Activated CD4-positive, alpha-beta memory T cell treated with anti-CD3 and anti-CD28 coated beads for 36 hours (primary cell): ENCODE measurements around the gene ARHGAP20. TPM values are rescaled to one million over a fixed set of nuclear protein-coding genes. Genes with fewer than 3 reads are reported as not detected.

ENCODE experiments used
- CTCF ChIA-PET: fragments of 350-600 bp; sonication (Branson Sonifier 250); formaldehyde crosslinking; loops from one replicate; lab custom pipeline; 2021; ENCODE audit warnings: antibody characterized with exemption, inconsistent platforms; lab: Charles Lee
- POLR2A ChIA-PET: fragments of 350-600 bp; sonication (Branson Sonifier 250); formaldehyde crosslinking; loops from one replicate; lab custom pipeline; 2021; ENCODE audit warnings: antibody characterized with exemption; lab: Charles Lee
- DNase-seq: peaks from one replicate; pipeline ENCODE4 v3.0.0-alpha.2; 2020
- H3K27ac Mint-ChIP-seq: one replicate; pipeline ENCODE4 v1.8.0; 2021; ENCODE audit warnings: mixed read lengths
- H3K27me3 Mint-ChIP-seq: one replicate; pipeline ENCODE4 v1.8.0; 2021; ENCODE audit warnings: mixed read lengths
- H3K36me3 Mint-ChIP-seq: one replicate; pipeline ENCODE4 v1.8.0; 2021; ENCODE audit warnings: mixed read lengths
- H3K4me1 Mint-ChIP-seq: one replicate; pipeline ENCODE4 v1.8.0; 2021; ENCODE audit warnings: low read depth, mixed read lengths
- H3K4me3 Mint-ChIP-seq: one replicate; pipeline ENCODE4 v1.8.0; 2021; ENCODE audit warnings: mild to moderate bottlenecking, mixed read lengths
- H3K9me3 Mint-ChIP-seq: one replicate; pipeline ENCODE4 v1.8.0; 2021; ENCODE audit warnings: mixed read lengths
- intact Hi-C: fragments of 100-400 bp; cut with micrococcal nuclease; formaldehyde crosslinking; loops from one replicate; pipeline ENCODE4 v1.15.1; 2023
- total RNA-seq, 2 experiments: library from RNA; stranded (reverse); gene quantifications; one replicate each; pipeline ENCODE4 v1.2.3, GENCODE V29; 2021

Gene ARHGAP20
- under 1 TPM in 1 of 2 experiments, not detected in 1; 0.05 TPM for total RNA-seq

- intact Hi-C loops, result loop anchor here (1.0 to 10.0 kb wide), 3 partner anchors 190 to 519 kb away; no protein-coding TSS in a partner anchor
- H3K27ac Mint-ChIP-seq, result no peak within 1 kb of the TSS
- H3K4me1 Mint-ChIP-seq, result peaks cover 12% of the 10 kb centered on the region
- ChIA-PET CTCF (no interaction called here), POLR2A (no interaction called here)
- H3K4me3 Mint-ChIP-seq, result peak within 1 kb of the TSS; percentile 47
- no peaks in the 10 kb centered on the region for H3K9me3 Mint-ChIP-seq
- peaks cover 48% of the 10 kb centered on the region for H3K27me3 Mint-ChIP-seq
- no peaks in the 10 kb centered on the region for H3K36me3 Mint-ChIP-seq
- peak; percentile 61 for DNase-seq
Measured at GRCh38 chr11:110711776-110712658, at the start of gene ARHGAP20. TSS of gene ARHGAP20 (minus strand) at chr11:110712437. CDS start at chr11:110712231, 206 bp downstream.

GRCh38 chr11:110761991-110762390, 49.8 kb upstream of the ARHGAP20 start:
- no peak overlapping the region for H3K4me3 Mint-ChIP-seq
- no peak for DNase-seq
- H3K4me1 Mint-ChIP-seq, result no peaks in the 10 kb centered on the region
- CTCF ChIA-PET, result no interaction called here
- intact Hi-C loops, result no loop called here
- H3K27ac Mint-ChIP-seq, result no peak overlapping the region
- no peaks in the 10 kb centered on the region for H3K9me3 Mint-ChIP-seq
- POLR2A ChIA-PET, result no interaction called here
- H3K36me3 Mint-ChIP-seq, result no peaks in the 10 kb centered on the region
- peaks cover 4% of the 10 kb centered on the region for H3K27me3 Mint-ChIP-seq

- intact Hi-C loops, result no loop called here
- Mint-ChIP-seq H3K36me3 (no peaks in the 10 kb centered on the region), H3K4me3 (no peak overlapping the region), H3K9me3 (no peaks in the 10 kb centered on the region), H3K4me1 (no peaks in the 10 kb centered on the region), H3K27me3 (peaks cover 4% of the 10 kb centered on the region), H3K27ac (no peak overlapping the region)
- no peak for DNase-seq
- ChIA-PET CTCF (interaction anchor here (0.5 kb wide), 1 partner anchor 290 kb away, joined by 3 read pairs; no protein-coding TSS in a partner anchor), POLR2A (no interaction called here)
Measured at GRCh38 chr11:110761131-110761530, 48.9 kb upstream of the ARHGAP20 start.

GRCh38 chr11:110759972-110760381, 47.7 kb upstream of the ARHGAP20 start:
- Mint-ChIP-seq H3K36me3 (no peaks in the 10 kb centered on the region), H3K4me1 (no peaks in the 10 kb centered on the region), H3K27ac (no peak overlapping the region), H3K4me3 (no peak overlapping the region), H3K9me3 (no peaks in the 10 kb centered on the region), H3K27me3 (peaks cover 4% of the 10 kb centered on the region)
- POLR2A ChIA-PET, result no interaction called here
- CTCF ChIA-PET, result no interaction called here
- DNase-seq, result no peak
- intact Hi-C loops, result no loop called here

- H3K27me3 Mint-ChIP-seq, result peaks cover 4% of the 10 kb centered on the region
- ChIA-PET CTCF (no interaction called here), POLR2A (no interaction called here)
- no peak overlapping the region for H3K4me3 Mint-ChIP-seq
- intact Hi-C loops, result no loop called here
- H3K27ac Mint-ChIP-seq, result no peak overlapping the region
- H3K9me3 Mint-ChIP-seq, result peaks cover 4% of the 10 kb centered on the region
- no peak for DNase-seq
- no peaks in the 10 kb centered on the region for H3K36me3 Mint-ChIP-seq
- H3K4me1 Mint-ChIP-seq, result no peaks in the 10 kb centered on the region
Measured at GRCh38 chr11:110757962-110758755, 45.9 kb upstream of the ARHGAP20 start.

GRCh38 chr11:110757066-110757465, 44.8 kb upstream of the ARHGAP20 start:
- Mint-ChIP-seq H3K4me1 (no peaks in the 10 kb centered on the region), H3K4me3 (no peak overlapping the region), H3K9me3 (peaks cover 14% of the 10 kb centered on the region), H3K27ac (no peak overlapping the region), H3K36me3 (no peaks in the 10 kb centered on the region), H3K27me3 (peaks cover 6% of the 10 kb centered on the region)
- POLR2A ChIA-PET, result no interaction called here
- CTCF ChIA-PET, result no interaction called here
- intact Hi-C loops, result no loop called here
- DNase-seq, result no peak

GRCh38 chr11:110755941-110756340, 43.7 kb upstream of the ARHGAP20 start:
- H3K4me3 Mint-ChIP-seq, result no peak overlapping the region
- peaks cover 14% of the 10 kb centered on the region for H3K9me3 Mint-ChIP-seq
- H3K27ac Mint-ChIP-seq, result no peak overlapping the region
- no peaks in the 10 kb centered on the region for H3K36me3 Mint-ChIP-seq
- ChIA-PET POLR2A (no interaction called here), CTCF (no interaction called here)
- intact Hi-C loops, result no loop called here
- H3K4me1 Mint-ChIP-seq, result no peaks in the 10 kb centered on the region
- peaks cover 6% of the 10 kb centered on the region for H3K27me3 Mint-ChIP-seq
- no peak for DNase-seq

GRCh38 chr11:110752890-110753289, 40.7 kb upstream of the ARHGAP20 start:
- no peak for DNase-seq
- ChIA-PET CTCF (no interaction called here), POLR2A (no interaction called here)
- Mint-ChIP-seq H3K27ac (no peak overlapping the region), H3K27me3 (peaks cover 4% of the 10 kb centered on the region), H3K36me3 (no peaks in the 10 kb centered on the region), H3K4me1 (no peaks in the 10 kb centered on the region), H3K4me3 (no peak overlapping the region), H3K9me3 (peaks cover 14% of the 10 kb centered on the region)
- intact Hi-C loops, result no loop called here

GRCh38 chr11:110750100-110750499, 37.9 kb upstream of the ARHGAP20 start:
- Mint-ChIP-seq H3K9me3 (peaks cover 14% of the 10 kb centered on the region), H3K4me3 (no peak overlapping the region), H3K27me3 (peaks cover 1% of the 10 kb centered on the region), H3K36me3 (no peaks in the 10 kb centered on the region), H3K27ac (no peak overlapping the region), H3K4me1 (no peaks in the 10 kb centered on the region)
- CTCF ChIA-PET, result no interaction called here
- POLR2A ChIA-PET, result no interaction called here
- intact Hi-C loops, result no loop called here
- DNase-seq, result no peak

- peaks cover 4% of the 10 kb centered on the region for H3K9me3 Mint-ChIP-seq
- peaks cover 1% of the 10 kb centered on the region for H3K27me3 Mint-ChIP-seq
- no peak overlapping the region for H3K27ac Mint-ChIP-seq
- POLR2A ChIA-PET, result no interaction called here
- H3K4me1 Mint-ChIP-seq, result no peaks in the 10 kb centered on the region
- H3K4me3 Mint-ChIP-seq, result no peak overlapping the region
- no peak for DNase-seq
- H3K36me3 Mint-ChIP-seq, result no peaks in the 10 kb centered on the region
- CTCF ChIA-PET, result no interaction called here
- intact Hi-C loops, result no loop called here
Measured at GRCh38 chr11:110747531-110747930, 35.3 kb upstream of the ARHGAP20 start.

- CTCF ChIA-PET, result no interaction called here
- Mint-ChIP-seq H3K4me3 (no peak overlapping the region), H3K36me3 (no peaks in the 10 kb centered on the region), H3K27me3 (peaks cover 5% of the 10 kb centered on the region), H3K27ac (no peak overlapping the region), H3K4me1 (no peaks in the 10 kb centered on the region), H3K9me3 (no peaks in the 10 kb centered on the region)
- intact Hi-C loops, result no loop called here
- no peak for DNase-seq
- POLR2A ChIA-PET, result no interaction called here
Measured at GRCh38 chr11:110738641-110739040, 26.4 kb upstream of the ARHGAP20 start.

- peaks cover 7% of the 10 kb centered on the region for H3K27me3 Mint-ChIP-seq
- CTCF ChIA-PET, result no interaction called here
Measured at GRCh38 chr11:110737593-110737992, 25.4 kb upstream of the ARHGAP20 start.

More at GRCh38 chr11:110737593-110737992, 25.4 kb upstream of the ARHGAP20 start:
- Mint-ChIP-seq H3K36me3 (no peaks in the 10 kb centered on the region), H3K4me3 (no peak overlapping the region), H3K9me3 (no peaks in the 10 kb centered on the region), H3K4me1 (no peaks in the 10 kb centered on the region), H3K27ac (no peak overlapping the region)
- intact Hi-C loops, result no loop called here
- POLR2A ChIA-PET, result no interaction called here
- DNase-seq, result no peak
